ENCODE data around the gene NAALADL1.
"Not testable (repeated sequence)": the region's sequence is repeated elsewhere in the genome, so short reads cannot be mapped to it uniquely, and the experiment has no call there.

The NAALADL1 gene

DNA sequence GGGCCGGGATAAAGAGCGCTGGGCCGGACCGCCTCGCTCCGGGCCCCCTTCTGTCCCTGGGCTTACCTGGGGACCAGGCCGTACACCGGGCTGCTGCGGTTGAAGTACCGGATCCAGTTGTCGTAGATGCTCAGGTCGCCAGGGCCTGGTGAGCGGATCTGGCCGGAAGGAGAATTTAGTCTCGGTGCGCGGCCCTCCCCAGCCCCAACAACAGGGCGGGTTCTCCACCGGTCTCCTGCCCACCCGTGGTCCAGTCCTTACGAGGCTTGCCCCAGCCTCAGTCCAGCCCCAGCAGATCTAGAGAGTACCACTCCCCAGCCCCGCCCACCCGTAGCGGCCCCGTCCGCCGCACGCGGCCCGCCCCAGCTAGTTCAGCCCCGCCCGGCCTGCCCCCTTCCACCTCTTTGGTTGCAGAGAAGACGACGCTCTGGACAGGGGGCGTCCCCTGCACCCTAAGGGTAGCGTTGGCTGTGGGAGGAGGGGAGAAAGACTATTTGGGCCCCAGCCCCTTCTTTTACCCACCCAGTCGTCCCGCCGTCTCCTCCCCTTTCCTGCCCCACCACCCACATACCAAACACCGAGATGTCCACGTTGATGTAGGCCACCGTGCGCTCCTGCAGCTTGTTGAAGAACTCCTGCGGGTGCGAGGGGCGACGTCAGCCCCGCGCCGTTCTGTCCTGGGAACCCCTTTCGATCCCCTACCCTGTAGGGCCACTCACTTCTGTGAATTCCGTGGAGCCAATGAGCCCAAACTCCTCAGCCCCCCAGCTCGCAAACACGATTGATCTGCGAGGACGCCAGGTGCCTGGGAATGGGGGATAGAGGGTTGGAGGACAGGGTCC, 10.6 kb downstream of the NAALADL1 start:
- DNase-seq: no peak

DNA sequence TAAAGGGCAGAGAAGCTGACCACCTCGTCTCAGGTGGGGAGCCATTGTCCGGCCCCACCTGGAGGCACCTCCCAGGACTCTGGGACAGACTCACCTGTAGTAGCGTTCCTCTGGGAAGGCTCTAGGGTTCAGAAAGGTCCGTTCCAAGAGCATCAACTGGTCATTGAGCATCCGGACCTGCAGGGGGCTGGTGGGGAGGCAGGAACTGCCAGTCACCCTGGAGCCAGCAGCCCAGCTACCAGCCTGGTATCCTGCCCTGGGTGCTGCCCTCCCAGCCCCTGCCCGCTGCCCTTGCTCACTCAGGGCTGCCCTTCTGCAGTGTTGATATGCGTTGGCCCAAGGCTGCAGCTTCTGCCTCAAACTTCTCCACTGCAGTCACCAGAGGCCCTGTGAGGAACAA, 12.6 kb downstream of the NAALADL1 start:
- no peak for DNase-seq

DNA sequence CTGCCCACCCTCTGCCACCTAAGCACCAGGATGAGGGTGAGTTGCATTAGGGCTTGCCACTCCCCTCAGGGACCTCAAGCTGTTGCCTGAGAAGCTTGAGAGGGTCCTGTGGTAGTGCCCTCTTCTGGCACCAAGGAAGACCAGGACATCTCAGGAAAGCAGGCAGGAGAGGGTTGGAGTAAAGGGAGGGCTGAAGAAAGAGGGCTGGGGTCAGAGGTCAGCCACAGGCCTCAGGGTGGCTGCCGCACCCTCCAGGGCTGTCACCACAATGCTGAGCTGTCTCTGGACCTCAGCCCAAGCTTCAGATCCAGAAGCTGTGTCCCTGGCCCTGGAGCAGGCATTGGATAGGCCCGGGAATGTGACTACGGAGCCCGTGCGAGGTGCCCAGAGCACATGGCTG, 13.3 kb downstream of the NAALADL1 start:
- no peak for DNase-seq

DNA sequence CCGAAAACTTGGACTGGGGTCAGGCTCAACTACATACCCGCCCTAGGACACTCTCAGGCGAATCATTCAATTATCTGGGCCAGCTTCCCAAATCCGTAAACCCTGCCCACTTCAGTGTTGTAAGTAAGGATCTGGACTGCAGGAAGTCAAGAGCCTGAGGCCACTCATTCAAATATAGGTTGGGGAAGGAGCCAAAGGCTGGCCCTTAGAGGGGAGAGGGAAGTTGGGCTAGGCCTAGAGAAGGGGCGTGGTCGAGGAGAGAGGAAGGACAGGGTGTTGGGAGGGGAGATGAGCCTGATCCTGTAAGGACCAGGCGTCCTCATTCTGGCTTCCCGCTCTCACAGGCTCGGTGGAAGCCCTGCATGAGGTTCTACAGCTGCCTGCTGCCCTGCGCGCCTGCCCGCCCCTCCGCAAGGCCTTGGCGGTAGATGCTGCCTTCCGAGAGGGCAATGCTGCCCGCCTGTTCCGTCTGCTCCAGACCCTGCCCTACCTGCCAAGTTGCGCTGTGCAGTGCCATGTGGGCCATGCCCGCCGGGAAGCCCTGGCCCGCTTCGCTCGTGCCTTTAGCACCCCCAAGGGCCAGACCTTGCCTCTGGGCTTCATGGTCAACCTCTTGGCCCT, 14.4 kb downstream of the NAALADL1 start:
- DNase-seq: no peak

DNA sequence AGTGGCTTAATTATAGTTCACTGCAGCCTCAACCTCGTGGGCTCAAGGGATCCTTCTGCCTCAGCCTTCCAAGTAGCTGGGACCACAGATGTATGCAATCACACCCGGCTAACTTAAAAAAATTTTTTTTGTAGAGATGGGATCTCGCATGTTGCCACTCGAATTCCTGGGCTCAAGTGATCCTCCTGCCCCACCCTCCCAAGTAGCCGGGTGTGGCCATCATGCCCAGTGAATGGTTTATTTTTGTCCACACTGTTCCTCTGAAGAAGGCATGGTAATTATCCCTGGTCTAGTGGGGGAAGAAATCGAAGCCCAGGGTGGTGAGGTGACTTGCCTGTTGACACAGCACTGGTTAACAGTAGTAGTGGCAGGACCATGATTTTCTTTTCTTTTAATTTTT, 15.5 kb downstream of the NAALADL1 start:
- no peak for DNase-seq

DNA sequence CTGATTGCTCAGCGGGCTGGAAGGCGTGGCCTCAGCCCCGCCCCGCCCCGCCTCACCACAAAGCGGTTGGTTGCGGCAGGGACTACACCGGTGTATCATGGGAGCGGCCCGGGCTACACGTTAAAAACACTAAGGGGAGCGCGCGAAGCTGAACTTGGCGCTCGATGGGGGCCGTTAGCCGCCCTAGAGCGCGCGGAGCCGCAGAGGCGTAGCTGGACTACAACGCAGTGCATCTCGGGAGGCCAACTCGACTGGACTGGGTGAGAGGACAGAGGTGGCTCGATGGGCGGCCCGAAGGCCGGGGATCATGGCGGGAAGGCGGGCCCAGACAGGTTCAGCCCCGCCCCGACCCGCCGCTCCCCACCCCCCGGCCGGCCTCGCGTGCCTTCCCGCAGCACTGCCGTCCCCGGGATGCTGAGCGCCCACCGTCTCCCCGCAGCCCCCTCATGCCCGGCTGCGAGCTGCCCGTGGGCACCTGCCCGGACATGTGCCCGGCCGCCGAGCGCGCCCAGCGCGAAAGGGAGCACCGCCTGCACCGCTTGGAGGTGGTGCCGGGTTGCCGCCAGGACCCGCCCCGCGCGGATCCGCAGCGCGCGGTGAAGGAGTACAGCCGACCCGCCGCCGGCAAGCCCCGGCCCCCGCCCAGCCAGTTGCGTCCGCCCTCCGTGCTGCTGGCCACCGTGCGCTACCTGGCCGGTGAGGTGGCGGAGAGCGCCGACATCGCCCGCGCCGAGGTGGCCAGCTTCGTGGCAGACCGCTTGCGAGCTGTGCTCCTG, 17.3 kb downstream of the NAALADL1 start, which contains the start of gene SAC3D1:
Gene SAC3D1, plus strand, starts transcription at position 364 of the 776 bp plus-strand sequence. Its CDS starts 83 bp downstream, at position 447.
- DNase-seq: peak; percentile 96 to 98

DNA sequence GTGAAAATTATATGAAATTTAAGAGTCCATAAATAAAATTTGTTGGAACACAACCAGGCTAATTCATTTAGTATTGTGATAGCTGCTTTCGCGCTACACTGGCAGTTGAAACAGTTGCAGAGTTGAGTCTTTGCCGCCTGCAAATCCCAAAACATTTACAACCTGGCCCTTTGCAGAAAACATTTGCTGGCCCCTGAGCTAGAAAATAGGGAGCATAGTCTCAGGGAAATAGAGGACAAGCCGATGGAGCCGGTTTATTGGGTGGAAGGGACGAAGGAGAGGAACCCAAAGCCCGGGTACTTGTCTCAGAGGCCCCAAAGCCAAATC, 17.9 kb downstream of the NAALADL1 start:
- DNase-seq: no peak

DNA sequence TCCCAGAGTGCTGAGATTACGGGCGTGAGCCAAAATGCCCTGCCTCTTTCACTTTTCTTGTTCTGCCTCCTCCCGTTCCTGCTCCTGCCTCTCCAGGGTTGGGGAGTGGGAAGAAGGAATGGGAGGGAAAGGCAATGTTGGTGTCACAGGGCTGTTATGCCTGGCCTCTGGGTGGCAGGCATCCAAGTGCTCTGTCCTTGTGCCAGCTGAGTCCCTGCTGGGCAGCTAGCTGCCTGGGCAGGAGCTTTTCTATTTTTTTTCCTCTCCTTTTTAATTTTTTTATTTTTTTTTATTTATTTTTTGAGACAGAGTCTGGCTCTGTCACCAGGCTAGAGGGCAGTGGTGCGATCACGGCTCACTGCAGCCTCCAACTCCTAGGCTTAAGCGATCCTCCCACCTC, 21.4 kb downstream of the NAALADL1 start:
- no peak for DNase-seq

DNA sequence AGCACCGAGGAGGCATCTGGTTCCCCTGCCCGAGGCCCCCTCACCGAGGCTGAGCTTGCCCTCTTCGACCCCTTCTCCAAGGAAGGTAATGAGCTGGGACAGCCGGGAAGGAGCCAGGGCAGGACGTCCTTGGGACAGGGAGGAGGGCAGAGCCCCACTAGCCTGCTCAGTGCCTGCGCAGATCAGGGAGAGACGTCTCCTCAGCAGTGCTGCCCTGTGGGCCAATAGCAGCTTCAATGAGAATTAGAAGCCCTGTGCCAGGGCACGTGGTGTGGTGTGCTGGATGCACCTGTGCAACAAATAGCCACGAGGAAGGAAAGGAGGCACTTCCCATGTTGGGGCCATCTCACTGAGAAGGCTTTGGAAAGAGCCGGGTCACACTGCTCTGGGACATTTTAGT, 22.8 kb downstream of the NAALADL1 start:
- no peak for DNase-seq

DNA sequence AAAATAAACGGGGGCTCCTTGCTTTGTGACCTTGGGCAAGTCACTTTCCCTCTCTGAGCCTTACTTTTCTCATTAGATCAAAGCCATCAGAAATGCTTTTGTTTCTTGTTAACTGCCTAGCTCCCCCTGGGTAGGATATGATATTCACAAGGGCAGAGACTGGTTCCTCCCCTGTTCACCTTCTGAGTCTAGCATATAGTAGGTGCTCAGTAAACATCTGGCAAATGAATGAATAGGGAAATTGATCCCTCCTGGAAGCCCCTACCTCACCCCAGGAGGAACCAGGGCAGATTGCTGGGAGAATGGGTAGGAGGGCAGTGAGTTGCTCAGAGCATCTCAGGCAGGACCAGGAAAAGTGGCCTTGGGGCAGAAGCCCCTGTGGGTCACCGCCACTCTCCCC, 23.9 kb downstream of the NAALADL1 start:
- no peak for DNase-seq

DNA sequence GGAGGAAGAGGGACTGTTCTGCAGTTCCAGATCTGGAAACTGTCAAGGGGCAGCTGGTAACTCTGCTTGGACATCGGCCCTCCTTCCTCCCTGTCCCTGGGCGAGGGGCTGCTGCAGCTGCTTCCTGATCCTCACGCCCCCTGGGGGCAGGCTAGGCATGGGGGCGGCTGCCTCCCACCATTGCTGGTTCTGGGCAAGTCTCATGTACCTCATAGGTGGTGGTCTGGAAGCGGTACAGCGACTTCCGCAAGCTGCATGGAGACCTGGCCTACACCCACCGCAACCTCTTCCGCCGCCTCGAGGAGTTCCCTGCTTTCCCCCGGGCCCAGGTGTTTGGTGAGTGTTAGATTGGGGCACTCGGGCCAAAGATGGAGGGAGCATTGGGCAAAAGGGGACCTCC, 26.1 kb downstream of the NAALADL1 start:
- no peak for DNase-seq

DNA sequence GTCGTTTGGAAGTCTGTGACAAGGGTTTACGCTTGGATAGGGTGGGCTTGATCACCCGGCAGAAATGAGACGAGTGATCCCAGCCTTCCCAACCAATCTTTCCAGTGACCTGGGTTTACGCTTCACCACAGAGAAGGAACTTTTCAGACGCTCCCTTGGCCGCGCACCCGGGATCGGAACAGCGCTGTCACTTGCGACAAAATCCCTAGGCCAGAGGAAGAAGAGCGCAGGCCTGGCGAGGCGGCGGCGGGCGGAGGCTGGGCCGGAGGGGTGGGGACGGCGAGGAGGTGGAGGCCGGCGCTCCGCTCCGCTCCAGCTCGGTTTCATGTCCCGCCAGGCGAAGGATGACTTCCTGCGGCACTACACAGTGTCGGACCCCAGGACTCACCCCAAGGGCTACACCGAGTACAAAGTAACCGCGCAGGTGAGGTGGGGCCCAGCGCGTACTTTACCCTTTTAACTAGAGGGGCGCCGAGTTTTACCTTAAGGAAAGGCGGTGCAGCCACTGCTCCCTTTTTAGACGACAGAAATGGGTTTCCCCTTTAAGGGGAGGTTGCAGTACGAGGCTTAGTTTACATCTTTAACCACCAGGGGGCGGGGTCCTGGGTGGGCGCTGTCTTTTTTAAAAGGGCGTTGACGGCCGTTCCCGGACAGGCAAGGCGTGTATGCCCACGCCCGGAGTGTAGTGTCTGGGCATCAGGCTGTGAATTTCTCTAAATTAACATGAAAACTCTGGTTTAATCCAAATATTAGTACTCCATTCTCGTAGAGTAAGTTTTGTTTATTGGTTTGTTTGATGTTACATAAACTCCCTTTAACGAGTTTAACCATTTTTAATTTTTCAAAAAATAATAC, 30.9 kb downstream of the NAALADL1 start, which contains the start of gene SNX15:
Gene SNX15, plus strand, starts transcription at position 227 of the 855 bp plus-strand sequence. Its CDS starts 99 bp downstream, at position 326.
- DNase-seq: peak; percentile 93 to 94

DNA sequence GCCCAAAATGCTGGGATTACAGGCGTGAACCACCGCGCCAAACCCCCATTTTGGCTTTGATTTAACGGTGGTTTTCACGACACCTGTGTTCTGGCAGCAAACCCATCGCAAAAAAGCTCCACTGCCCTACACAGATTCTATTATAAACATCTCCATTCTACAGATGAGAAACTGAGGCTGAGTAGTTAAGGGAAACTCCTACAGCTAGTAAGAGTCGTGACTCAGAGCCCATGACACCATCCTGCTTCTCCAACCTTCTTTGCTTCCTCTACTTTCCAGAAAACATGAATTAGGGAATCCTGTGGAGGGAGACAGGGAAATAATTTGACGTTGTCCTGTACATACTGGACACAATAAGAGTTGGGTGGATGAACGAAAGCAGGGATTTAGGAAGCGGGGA, 31.5 kb downstream of the NAALADL1 start:
- no peak for DNase-seq

DNA sequence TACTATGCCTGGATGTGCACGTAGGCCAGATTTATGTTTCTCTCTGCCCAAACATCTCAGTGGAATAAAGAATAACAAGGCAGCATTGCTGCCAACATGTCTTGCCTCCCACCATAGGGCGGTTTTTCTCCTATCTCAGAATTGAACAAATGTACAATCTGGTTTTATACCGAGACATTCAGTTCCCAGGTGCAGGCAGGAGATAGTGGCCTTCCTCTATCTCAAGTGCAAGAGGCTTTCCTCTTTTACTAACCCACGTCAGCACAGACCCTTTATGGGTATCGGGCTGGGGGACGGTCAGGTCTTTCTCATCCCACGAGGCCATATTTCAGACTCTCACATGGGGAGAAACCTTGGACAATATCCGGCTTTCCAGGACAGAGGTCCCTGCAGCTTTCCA, 34.9 kb downstream of the NAALADL1 start:
- not testable (repeated sequence) for DNase-seq

DNA sequence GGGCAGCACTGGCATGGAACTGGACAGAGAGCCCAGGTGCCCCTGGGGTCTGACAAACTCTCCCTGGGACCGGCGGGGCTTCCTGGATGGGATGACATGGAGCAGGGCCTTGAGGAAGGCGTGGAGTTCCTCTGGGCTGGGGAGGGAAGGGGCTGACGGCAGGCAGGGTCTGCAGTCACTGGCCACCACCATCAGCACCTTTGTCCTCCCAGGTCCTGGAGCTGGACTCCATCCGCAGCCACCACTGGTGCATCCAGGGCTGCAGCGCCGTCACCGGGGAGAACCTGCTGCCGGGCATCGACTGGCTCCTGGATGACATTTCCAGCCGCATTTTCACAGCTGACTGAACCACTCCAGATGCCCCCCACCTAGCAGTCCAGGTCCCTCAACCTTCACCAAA, 36.8 kb downstream of the NAALADL1 start:
- no peak for DNase-seq

DNA sequence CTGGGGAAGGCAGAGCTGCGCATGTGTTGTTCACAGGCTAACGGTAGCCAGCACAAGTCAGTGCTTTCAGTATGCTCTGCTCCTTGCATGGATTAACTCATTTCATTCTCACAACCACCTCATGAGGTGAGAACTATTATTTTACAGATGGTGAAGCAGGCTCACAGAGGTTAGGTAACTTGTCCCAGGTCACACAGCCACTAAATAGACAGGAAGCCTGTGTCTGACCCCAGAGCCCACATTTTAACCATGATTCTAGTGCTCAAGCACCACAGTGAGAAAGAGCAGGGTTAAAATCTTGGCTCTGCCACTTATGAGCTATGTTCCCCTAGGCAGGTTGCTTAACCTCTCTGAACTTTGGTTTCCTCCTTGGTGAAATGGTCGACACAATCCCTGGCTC, 37.4 kb downstream of the NAALADL1 start:
- DNase-seq: no peak

DNA sequence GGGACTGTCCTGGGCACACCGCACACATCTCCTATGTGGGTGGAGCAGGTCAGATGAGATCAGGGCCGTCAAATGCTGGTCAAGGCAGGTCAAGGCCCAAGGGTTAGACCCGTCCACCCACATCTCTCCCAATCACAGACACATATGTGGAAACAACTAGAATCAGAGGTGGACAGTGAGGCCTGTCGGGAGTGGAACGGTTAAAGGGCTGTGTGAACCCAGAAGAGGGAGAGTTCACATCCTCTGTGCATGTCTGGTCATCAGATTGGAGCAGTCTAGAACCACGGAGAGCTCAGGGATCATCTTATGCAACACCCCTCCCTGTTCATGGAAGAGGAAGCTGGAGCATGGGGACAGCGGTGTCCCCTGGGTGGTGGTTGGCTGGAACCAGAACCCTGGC, 38.5 kb downstream of the NAALADL1 start:
- no peak for DNase-seq

DNA sequence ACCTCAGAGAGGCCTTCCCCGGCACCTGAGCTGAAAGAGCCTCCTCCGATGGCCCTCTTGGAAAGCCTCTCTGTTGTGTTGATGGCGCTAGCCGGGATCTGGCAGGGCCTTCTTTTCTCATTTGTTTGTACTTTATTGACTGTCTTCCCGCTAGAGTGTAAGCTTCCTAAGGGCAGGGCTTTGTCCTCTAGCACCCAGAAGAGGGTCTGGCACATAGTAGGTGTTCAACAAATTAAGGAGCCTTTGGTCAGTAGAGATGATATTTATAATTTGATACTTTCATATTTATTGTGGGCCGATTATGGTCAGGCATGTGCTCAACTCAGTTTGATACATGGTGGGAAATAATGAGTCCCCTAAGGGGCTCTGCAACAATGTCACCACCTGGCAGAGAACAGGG, 40.4 kb downstream of the NAALADL1 start:
- no peak for DNase-seq

DNA sequence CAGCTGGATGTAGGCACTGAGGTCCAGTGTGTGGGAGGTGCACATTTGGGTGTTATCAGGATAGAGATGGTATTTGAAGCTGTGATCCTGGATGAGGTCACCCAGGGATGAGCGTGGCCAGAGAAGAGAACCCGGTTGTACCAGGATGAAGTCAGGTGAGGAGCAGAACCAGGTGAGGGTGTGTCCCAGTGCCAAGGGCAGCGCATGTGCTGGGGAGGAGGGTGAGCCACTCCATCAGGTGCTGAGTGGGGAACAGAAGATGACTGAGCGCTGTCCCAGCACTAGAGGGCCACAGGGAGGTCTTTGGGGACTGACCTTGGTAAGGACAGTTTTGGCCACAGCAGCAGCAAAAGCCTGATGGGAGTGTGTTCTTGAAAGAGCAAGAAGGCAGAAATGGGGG, 41.6 kb downstream of the NAALADL1 start:
- DNase-seq: no peak

DNA sequence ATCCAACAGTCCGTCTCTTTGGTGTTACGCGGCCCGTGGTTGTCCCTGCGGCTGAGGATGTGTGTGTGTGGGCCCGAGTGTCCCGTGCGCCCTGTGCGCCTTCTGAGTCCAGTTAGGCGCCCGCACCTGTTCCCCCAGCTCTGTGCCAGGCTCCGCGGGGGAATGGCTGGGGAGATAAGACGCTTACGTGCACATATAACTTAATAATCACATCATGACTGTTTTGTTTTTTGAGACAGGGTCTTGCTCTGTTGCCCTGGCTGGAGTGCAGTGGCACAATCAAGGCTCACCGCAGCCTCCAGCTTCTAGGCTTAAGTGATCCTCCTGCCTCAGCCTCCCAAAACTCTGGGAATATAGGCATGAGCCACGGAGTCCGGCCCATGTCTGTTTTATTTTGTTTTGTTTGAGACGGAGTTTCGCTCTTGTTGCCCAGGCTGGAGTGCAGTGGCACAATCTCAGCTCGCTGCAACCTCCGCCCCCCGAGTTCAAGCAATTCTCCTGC, 43.6 kb downstream of the NAALADL1 start:
- no peak for DNase-seq

DNA sequence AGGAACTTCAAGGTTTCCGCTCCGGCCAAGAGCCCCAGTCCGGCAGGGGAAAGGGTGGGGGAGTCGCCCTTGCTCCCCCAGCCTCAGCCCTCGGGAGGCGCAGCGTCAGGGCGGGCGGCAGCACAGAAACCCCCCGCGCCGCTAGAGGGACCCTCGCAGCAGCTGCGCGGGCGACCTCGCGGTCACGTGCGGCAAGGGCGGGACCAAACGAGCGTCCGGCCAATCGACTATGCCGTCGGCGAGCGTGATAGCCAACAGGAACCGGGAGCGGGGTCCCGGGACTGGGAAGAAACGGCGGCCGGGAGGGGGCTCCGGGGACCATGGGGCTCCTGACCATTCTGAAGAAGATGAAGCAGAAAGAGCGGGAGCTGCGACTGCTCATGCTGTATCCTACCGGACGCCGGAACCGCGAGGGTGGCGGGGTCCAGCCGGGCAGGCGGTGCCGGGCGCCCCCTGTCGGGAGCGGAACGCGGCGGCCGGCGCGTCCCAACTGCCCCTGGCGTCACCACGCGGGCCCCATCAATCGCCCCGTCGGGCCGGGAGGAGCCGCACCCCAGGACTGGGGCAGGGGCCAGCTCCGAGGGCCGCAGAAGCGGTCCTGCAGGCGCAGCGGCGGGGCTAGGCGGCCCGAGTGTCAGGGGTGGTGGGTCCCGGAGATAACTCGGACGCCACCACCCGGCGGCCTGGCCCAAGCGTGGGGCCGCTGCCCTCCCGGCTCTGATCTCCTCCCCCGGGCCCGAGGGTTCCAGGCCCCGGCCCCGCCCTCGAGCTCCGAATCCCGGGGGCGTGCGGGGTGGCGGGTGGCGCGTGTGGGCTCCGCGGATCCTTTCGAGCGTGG, 44.2 kb downstream of the NAALADL1 start, which contains the start of gene ARL2:
Gene ARL2, plus strand, starts transcription at position 273 of the 838 bp plus-strand sequence. Its CDS starts 48 bp downstream, at position 321.
- peak; percentile 77 to 88 for DNase-seq

Measured in SHP77 (cell line).